ENCODE data around the gene SART1. TPM values are rescaled to one million over a fixed set of nuclear protein-coding genes. Genes with fewer than 3 reads are reported as not detected.

The SART1 gene
- total and polyA plus RNA-seq, 10 of the 15 experiments (the other 5 are each of a cell fraction or from before 2014, with no cell fraction given) = 6.2 to 60.5 (median 37.4) TPM

- TF ChIP-seq E2F8 (IDR thresholded peaks at IDR 0.05; ENCODE audit: low read depth, partially characterized antibody) (no peak), RCOR1 (conservative IDR thresholded peaks at IDR 0.05; ENCODE audit: low read depth, low read length) (no peak), SP1 (IDR thresholded peaks at IDR 0.05; ENCODE audit: low read depth, low read length) (peak; percentile 19), RFX5 (IDR thresholded peaks at IDR 0.05; ENCODE audit: low read depth, low read length) (peak; percentile 69; the same call in 1 of the 2 replicates), FOS (IDR thresholded peaks at IDR 0.05; ENCODE audit: borderline replicate concordance, extremely low read depth, insufficient read length) (no peak), NBN (IDR thresholded peaks at IDR 0.05) (peak; percentile 65; the same call in 1 of the 2 replicates), SUPT20H (IDR thresholded peaks at IDR 0.05; ENCODE audit: borderline replicate concordance, control insufficient read depth, low read depth, low read length) (no peak), CBX3 (IDR thresholded peaks at IDR 0.05; ENCODE audit: borderline replicate concordance, low read depth) (no peak), PBX3 (IDR thresholded peaks at IDR 0.05; ENCODE audit: insufficient replicate concordance, low read depth, low read length) (no peak), REST (IDR thresholded peaks at IDR 0.05; ENCODE audit: low read depth, low read length) (no peak), PKNOX1 (IDR thresholded peaks at IDR 0.05) (no peak), E2F4 (IDR thresholded peaks at IDR 0.05; ENCODE audit: low read depth, low read length) (no peak), SIX5 (IDR thresholded peaks at IDR 0.05; ENCODE audit: low read depth, low read length, severe bottlenecking) (peak; percentile 13), NRF1 (conservative IDR thresholded peaks at IDR 0.05; ENCODE audit: low read depth, low read length) (no peak), MLLT1 (IDR thresholded peaks at IDR 0.05) (no peak), CEBPB (IDR thresholded peaks at IDR 0.05; ENCODE audit: borderline replicate concordance in 1 of 2, low read depth in 2 of 2, low read length in 2 of 2) (no peak), FOXM1 (IDR thresholded peaks at IDR 0.05; ENCODE audit: low read depth, low read length) (peak; percentile 51; the same call in 1 of the 2 replicates)
Measured at GRCh38 chr11:65988791-65989592, 27.5 kb downstream of the SART1 start (continued).

All from GM12878 (cell line).